OCI-M2 (cell line): Measurements from ENCODE around the gene SLC34A2.
"Not testable (repeated sequence)": the region's sequence is repeated elsewhere in the genome, so short reads cannot be mapped to it uniquely, and the experiment has no call there.

Experiments used
- DNase-seq: peaks from one replicate; lab custom pipeline; 2025; ENCODE audit not compliant: unreplicated experiment; lab: John Stamatoyannopoulos, UW

The SLC34A2 gene

GRCh38 chr4:25661441-25661840 is 5.8 kb downstream of the SLC34A2 start:
- DNase-seq = not testable (repeated sequence)

GRCh38 chr4:25662306-25662705 is 6.7 kb downstream of the SLC34A2 start:
- DNase-seq = no peak

GRCh38 chr4:25663781-25664180 is 8.1 kb downstream of the SLC34A2 start:
- DNase-seq = no peak

- no peak for DNase-seq
These were observed 10.5 kb downstream of the SLC34A2 start for GRCh38 chr4:25666031-25666630.

- no peak for DNase-seq
These were observed 12.4 kb downstream of the SLC34A2 start for GRCh38 chr4:25667931-25668557.

- DNase-seq = no peak
These were observed 15.3 kb downstream of the SLC34A2 start for GRCh38 chr4:25670991-25671390.

- no peak for DNase-seq
These were observed 17.1 kb downstream of the SLC34A2 start for GRCh38 chr4:25672756-25673155.

GRCh38 chr4:25674386-25674785 is 18.7 kb downstream of the SLC34A2 start:
- DNase-seq = no peak

GRCh38 chr4:25676221-25676620 is 20.6 kb downstream of the SLC34A2 start:
- no peak for DNase-seq

- DNase-seq = no peak
These were observed 21.5 kb downstream of the SLC34A2 start for GRCh38 chr4:25677157-25677556.

- no peak for DNase-seq
These were observed 22.3 kb downstream of the SLC34A2 start for GRCh38 chr4:25677943-25678342.

GRCh38 chr4:25687773-25688172 is 32.1 kb downstream of the SLC34A2 start:
- DNase-seq = no peak

GRCh38 chr4:25694466-25694865 is 38.8 kb downstream of the SLC34A2 start:
- no peak for DNase-seq

- no peak for DNase-seq
These were observed 40.8 kb downstream of the SLC34A2 start for GRCh38 chr4:25696409-25696808.

- no peak for DNase-seq
These were observed 41.9 kb downstream of the SLC34A2 start for GRCh38 chr4:25697516-25697915.

- DNase-seq = no peak
These were observed 45.0 kb downstream of the SLC34A2 start for GRCh38 chr4:25700661-25701060.

GRCh38 chr4:25702848-25703247 is 47.2 kb downstream of the SLC34A2 start:
- DNase-seq = no peak

- no peak for DNase-seq
These were observed 48.2 kb downstream of the SLC34A2 start for GRCh38 chr4:25703731-25704388.

GRCh38 chr4:25704516-25704915 is 48.9 kb downstream of the SLC34A2 start:
- no peak for DNase-seq

GRCh38 chr4:25710637-25711036 is 55.0 kb downstream of the SLC34A2 start:
- DNase-seq = no peak

GRCh38 chr4:25712611-25713010 is 57.0 kb downstream of the SLC34A2 start:
- no peak for DNase-seq

GRCh38 chr4:25713812-25714211 is 58.2 kb downstream of the SLC34A2 start:
- no peak for DNase-seq
